PC-9 (cell line): ENCODE results near the gene HSPBP1.

Experiments
- EZH2 ChIP-seq: fragments of 200-600 bp; sonication (generic); IDR thresholded peaks from 2 replicates; pipeline ENCODE4 v1.8.0; 2017; ENCODE audit warnings: antibody characterized with exemption, low read depth
- TF ChIP-seq, protein P1 (sequence below): fragments of 200-600 bp; sonication (generic); conservative IDR thresholded peaks from 2 replicates; pipeline ENCODE4 v1.6.1; 2017; ENCODE audit warnings: mixed run types, antibody characterized with exemption, mild to moderate bottlenecking, moderate library complexity

DNA sequence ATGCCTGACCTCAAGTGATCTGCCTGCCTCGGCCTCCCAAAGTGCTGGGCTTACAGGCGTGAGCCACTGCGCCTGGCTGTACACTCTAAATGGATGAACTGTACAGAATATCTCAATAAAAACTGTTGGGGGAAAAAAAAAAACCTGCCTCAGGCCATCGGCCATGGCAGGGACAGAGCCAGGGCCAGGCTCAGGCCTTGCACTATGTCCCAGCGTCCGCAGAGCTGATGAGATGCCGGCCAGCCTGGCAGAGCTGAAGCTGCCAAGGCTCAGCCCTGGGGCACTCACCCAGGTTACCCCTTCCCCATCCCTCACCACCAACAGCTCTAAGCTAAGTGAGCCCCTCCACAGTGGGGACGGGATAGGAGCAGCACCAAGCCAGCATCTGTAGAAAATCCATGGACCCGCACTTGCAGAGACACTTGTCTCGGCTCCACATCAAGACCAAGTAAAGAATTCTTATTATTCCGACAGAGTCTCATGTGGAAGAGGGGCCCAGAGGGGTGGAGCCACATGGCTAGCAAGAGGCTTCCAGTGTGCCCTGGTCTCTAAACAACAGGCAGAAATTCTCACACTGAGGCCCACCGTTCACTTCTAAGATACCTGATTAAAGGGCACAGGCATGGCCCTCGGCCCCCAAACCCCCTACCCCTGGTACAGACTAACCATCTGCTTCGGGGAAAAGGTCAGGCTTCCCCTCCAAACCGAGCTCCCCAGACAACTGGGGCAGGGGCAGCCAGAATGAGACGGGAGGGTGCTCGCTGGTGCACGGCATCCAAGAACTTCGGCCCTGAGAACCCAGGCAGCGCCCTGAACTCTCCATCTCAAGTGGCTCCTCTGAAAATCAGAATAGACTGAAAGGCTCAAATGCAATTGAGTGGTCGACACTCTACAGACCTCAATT, 26.9 kb downstream of the HSPBP1 start:
- TF ChIP-seq, protein P1, sequence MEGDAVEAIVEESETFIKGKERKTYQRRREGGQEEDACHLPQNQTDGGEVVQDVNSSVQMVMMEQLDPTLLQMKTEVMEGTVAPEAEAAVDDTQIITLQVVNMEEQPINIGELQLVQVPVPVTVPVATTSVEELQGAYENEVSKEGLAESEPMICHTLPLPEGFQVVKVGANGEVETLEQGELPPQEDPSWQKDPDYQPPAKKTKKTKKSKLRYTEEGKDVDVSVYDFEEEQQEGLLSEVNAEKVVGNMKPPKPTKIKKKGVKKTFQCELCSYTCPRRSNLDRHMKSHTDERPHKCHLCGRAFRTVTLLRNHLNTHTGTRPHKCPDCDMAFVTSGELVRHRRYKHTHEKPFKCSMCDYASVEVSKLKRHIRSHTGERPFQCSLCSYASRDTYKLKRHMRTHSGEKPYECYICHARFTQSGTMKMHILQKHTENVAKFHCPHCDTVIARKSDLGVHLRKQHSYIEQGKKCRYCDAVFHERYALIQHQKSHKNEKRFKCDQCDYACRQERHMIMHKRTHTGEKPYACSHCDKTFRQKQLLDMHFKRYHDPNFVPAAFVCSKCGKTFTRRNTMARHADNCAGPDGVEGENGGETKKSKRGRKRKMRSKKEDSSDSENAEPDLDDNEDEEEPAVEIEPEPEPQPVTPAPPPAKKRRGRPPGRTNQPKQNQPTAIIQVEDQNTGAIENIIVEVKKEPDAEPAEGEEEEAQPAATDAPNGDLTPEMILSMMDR = no peak
- TF ChIP-seq EZH2 = no peak
